Ishikawa (cell line): ENCODE measurements around the gene SULT4A1.

Source experiments
- CREB1 ChIP-seq: IDR thresholded peaks from 2 replicates; pipeline ENCODE4 v1.6.1; 2012; ENCODE audit warnings: low read depth
- EP300 ChIP-seq: IDR thresholded peaks from 2 replicates; pipeline ENCODE4 v1.6.1; 2012; ENCODE audit warnings: borderline replicate concordance
- FOXM1 ChIP-seq: IDR thresholded peaks from 2 replicates; pipeline ENCODE4 v1.6.1; 2012; ENCODE audit warnings: low read depth, borderline replicate concordance
- MAX ChIP-seq: IDR thresholded peaks from 2 replicates; pipeline ENCODE4 v1.6.1; 2012
- RAD21 ChIP-seq: IDR thresholded peaks from 2 replicates; pipeline ENCODE4 v1.6.1; 2012; ENCODE audit warnings: low read depth
- TAF1 ChIP-seq: IDR thresholded peaks from 2 replicates; pipeline ENCODE4 v1.6.1; 2012; ENCODE audit warnings: low read depth, mild to moderate bottlenecking
- TCF12 ChIP-seq: IDR thresholded peaks from 2 replicates; pipeline ENCODE4 v1.6.1; 2012; ENCODE audit warnings: low read depth
- USF1 ChIP-seq: IDR thresholded peaks from 2 replicates; pipeline ENCODE4 v1.6.1; 2012

- TF ChIP-seq EP300 (no peak), TCF12 (no peak), RAD21 (no peak), FOXM1 (no peak), CREB1 (no peak), TAF1 (no peak), MAX (no peak), USF1 (no peak)
Observed at GRCh38 chr22:43878831-43879550, 16.7 kb upstream of the SULT4A1 start.
